ENCODE data around the gene CRISPLD2. TPM values are rescaled to one million over a fixed set of nuclear protein-coding genes. Genes with fewer than 3 reads are reported as not detected.

Gene CRISPLD2
- total RNA-seq, 1 donor from 2014 or later, result 3.3 TPM

DNA sequence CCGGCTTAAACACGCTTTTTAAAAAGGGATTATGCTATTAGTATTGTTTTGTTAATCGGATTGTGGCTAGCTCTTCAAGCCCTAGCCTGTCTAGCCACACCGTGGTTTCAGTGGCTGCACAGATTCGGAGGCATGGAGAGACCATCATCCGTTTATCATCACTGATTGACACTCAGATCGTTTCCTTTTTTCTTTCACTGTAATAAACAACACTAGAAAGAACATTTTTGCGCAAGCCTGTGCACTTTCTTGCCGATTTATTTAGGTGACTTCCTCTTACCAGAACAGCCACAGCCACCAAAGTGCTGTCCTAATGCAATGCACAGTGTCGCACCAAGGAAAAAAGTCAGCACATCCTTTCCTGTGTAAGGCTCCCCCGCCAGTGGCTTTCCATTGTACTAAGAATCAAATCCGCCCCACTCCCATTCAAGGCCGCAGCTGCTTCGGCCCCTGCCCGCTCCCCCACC lies 78.2 kb downstream of the CRISPLD2 start:
- Mint-ChIP-seq H3K36me3 (ENCODE audit: unreplicated experiment) (no peaks in the 10 kb centered on the region), H3K4me3 (ENCODE audit: unreplicated experiment) (no peak overlapping the region), H3K27me3 (ENCODE audit: unreplicated experiment) (no peaks in the 10 kb centered on the region), H3K9me3 (ENCODE audit: unreplicated experiment) (peaks cover 3% of the 10 kb centered on the region), H3K27ac (ENCODE audit: unreplicated experiment) (no peak overlapping the region), H3K4me1 (ENCODE audit: unreplicated experiment) (no peaks in the 10 kb centered on the region)
- TF ChIP-seq, protein P1, sequence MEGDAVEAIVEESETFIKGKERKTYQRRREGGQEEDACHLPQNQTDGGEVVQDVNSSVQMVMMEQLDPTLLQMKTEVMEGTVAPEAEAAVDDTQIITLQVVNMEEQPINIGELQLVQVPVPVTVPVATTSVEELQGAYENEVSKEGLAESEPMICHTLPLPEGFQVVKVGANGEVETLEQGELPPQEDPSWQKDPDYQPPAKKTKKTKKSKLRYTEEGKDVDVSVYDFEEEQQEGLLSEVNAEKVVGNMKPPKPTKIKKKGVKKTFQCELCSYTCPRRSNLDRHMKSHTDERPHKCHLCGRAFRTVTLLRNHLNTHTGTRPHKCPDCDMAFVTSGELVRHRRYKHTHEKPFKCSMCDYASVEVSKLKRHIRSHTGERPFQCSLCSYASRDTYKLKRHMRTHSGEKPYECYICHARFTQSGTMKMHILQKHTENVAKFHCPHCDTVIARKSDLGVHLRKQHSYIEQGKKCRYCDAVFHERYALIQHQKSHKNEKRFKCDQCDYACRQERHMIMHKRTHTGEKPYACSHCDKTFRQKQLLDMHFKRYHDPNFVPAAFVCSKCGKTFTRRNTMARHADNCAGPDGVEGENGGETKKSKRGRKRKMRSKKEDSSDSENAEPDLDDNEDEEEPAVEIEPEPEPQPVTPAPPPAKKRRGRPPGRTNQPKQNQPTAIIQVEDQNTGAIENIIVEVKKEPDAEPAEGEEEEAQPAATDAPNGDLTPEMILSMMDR (IDR thresholded peaks at IDR 0.05), result no peak
- DNase-seq (ENCODE audit: extremely low spot score, unreplicated experiment), result no peak

DNA sequence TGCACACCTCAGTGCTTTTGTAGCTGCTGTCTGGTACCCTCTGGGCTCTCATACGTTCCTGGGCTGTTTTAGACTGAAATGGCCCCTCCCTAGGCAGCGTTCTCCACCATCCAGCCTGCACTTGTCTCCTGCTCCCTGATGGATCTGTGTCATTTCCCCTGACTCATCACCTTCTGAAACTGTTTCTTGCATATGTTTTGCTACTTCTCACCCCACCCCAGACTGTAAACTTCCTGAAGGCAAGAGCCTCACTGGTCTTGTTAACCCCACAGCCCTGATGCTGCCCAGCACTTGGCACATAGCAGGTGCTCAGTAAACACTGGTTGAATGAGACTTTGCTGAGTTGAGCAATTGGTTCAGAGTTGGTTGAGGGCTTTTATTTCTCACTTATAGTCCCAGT lies 78.7 kb downstream of the CRISPLD2 start:
- TF ChIP-seq, protein P1 (IDR thresholded peaks at IDR 0.05), result no peak
- peaks cover 3% of the 10 kb centered on the region for H3K9me3 Mint-ChIP-seq (ENCODE audit: unreplicated experiment)
- DNase-seq (ENCODE audit: extremely low spot score, unreplicated experiment), result no peak
- H3K27me3 Mint-ChIP-seq (ENCODE audit: unreplicated experiment), result no peaks in the 10 kb centered on the region
- H3K36me3 Mint-ChIP-seq (ENCODE audit: unreplicated experiment), result no peaks in the 10 kb centered on the region
- H3K4me3 Mint-ChIP-seq (ENCODE audit: unreplicated experiment), result no peak overlapping the region
- H3K4me1 Mint-ChIP-seq (ENCODE audit: unreplicated experiment), result no peaks in the 10 kb centered on the region
- no peak overlapping the region for H3K27ac Mint-ChIP-seq (ENCODE audit: unreplicated experiment)

DNA sequence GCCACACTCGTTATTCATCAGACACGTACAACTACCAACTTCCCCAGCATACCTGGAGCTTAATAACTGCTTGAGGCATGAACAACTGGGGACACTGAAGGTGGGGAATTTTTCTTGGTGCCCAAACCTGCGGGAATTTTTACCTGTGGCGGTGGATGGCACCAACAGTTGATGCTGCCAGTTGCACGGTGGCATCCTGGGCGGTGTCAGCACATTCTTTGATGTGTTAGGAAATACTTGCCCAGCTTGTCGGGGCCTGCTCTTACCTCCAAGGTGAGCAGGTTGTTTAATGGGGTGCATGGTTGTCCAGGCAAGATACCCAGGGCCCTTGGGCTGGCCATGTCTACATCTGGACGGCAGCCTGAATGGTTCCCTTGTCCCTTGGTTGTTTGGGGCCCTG lies 79.6 kb downstream of the CRISPLD2 start:
- Mint-ChIP-seq H3K4me3 (ENCODE audit: unreplicated experiment) (no peak overlapping the region), H3K27me3 (ENCODE audit: unreplicated experiment) (no peaks in the 10 kb centered on the region), H3K4me1 (ENCODE audit: unreplicated experiment) (no peaks in the 10 kb centered on the region), H3K36me3 (ENCODE audit: unreplicated experiment) (no peaks in the 10 kb centered on the region), H3K9me3 (ENCODE audit: unreplicated experiment) (no peaks in the 10 kb centered on the region), H3K27ac (ENCODE audit: unreplicated experiment) (no peak overlapping the region)
- no peak for DNase-seq (ENCODE audit: extremely low spot score, unreplicated experiment)
- TF ChIP-seq, protein P1 (IDR thresholded peaks at IDR 0.05), result no peak

DNA sequence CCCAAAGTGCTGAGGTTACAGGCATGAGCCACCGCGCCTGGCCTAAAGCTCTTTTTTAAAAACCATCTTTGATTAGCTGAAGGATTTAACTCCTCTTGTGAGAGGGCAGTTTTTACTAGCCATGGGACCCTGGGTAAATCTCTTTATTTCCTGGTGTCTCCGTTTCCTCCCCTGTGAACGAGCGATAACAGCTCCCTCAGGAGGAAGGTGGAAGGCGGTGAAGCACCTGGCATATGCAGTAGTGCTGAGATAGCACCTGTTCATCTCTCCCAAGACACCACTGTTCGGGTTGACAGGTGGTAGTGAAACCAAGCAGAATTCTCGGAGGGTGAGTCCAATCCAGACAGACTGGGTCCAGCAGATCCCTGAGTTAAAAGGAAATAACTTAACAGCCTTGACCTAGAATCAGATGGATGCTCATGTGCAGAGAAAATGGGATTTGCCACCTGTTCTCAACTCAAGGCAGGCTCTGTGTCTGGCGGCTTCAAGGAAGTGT lies 86.2 kb downstream of the CRISPLD2 start:
- TF ChIP-seq, protein P1 (IDR thresholded peaks at IDR 0.05), result no peak
- Mint-ChIP-seq H3K9me3 (ENCODE audit: unreplicated experiment) (no peaks in the 10 kb centered on the region), H3K4me3 (ENCODE audit: unreplicated experiment) (no peak overlapping the region), H3K4me1 (ENCODE audit: unreplicated experiment) (no peaks in the 10 kb centered on the region), H3K27me3 (ENCODE audit: unreplicated experiment) (no peaks in the 10 kb centered on the region), H3K36me3 (ENCODE audit: unreplicated experiment) (no peaks in the 10 kb centered on the region), H3K27ac (ENCODE audit: unreplicated experiment) (no peak overlapping the region)
- DNase-seq (ENCODE audit: extremely low spot score, unreplicated experiment), result no peak

DNA sequence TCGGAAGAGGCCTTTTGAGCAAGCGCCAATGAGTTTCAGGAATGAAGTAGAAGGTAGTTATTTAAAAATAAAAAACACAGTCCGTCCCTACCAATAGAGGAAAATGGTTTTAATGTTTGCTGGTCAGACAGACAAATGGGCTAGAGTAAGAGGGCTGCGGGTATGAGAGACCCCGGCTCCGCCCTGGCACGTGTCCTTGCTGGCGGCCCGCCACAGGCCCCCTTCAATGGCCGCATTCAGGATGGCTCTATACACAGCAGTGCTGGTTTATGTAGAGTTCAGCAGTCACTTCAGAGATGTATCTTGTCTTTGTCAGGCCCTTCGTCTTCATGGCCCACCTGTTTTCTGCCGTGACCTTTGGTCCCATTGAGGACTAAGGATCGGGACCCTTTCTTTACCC lies 87.3 kb downstream of the CRISPLD2 start:
- Mint-ChIP-seq H3K4me3 (ENCODE audit: unreplicated experiment) (no peak overlapping the region), H3K27ac (ENCODE audit: unreplicated experiment) (no peak overlapping the region), H3K9me3 (ENCODE audit: unreplicated experiment) (no peaks in the 10 kb centered on the region)

More for the DNA sequence above, 87.3 kb downstream of the CRISPLD2 start:
- TF ChIP-seq, protein P1 (IDR thresholded peaks at IDR 0.05), result no peak
- H3K27me3 Mint-ChIP-seq (ENCODE audit: unreplicated experiment), result no peaks in the 10 kb centered on the region
- DNase-seq (ENCODE audit: extremely low spot score, unreplicated experiment), result no peak
- no peaks in the 10 kb centered on the region for H3K36me3 Mint-ChIP-seq (ENCODE audit: unreplicated experiment)
- H3K4me1 Mint-ChIP-seq (ENCODE audit: unreplicated experiment), result no peaks in the 10 kb centered on the region

Data from osteocyte (in vitro differentiated cells).